ENCODE results near the gene CHRNA1. TPM values are rescaled to one million over a fixed set of nuclear protein-coding genes. Genes with fewer than 3 reads are reported as not detected.

CHRNA1 gene
- total RNA-seq, 1 donor from 2014 or later: not detected

GRCh38 chr2:174781298-174781697, 17.0 kb upstream of the CHRNA1 start:
- no peak for ATAC-seq

DNA sequence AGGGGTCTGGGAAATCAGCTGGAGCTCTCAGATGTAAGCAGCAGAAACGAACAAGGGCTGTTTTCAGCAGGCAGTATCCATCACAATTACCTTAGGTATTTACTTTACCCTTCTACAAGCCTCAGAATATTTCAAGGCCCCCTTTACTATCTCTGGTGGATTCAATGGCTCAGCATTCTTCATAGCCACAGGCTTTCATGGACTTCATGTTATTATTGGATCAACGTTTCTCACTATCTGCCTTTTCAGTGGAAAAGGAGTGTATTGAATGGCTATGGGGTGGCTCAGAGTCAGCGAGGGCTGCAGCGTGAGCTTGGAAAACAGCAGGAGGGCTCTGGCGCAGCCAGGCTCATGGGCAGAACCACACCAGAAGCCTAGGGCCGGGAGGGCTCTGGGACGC, 16.6 kb upstream of the CHRNA1 start:
- no peak for ATAC-seq

DNA sequence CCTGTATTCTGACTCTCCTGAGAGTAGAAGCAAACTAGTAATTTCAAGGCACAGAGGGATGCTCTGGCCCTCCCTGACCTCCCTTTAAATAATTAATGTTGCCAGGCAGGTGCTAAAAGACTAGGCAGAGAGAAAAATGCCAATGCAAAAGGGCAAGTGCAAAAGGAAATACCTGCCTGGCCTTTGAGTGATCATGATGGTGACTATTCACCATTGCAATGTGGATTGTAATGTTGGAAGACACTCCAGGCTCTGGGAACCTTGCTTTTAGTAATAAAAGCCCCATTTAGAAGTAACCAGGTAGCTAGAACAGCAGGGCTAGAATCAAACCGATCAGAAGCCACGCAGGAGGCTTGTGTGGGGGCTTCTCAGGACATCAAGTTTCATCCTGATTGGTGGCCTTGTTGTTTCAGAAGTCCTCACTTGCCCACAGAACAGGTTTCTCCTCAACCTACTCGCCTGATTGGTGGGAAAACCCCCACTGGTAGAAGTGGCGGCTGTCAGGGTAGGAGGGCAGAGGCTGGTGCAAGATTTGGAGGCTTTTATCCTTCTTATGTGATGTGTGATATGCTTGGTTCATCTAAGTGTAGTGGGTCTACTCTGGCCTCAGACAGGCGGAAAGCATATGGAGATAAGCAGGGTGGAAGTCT, 16.0 kb upstream of the CHRNA1 start:
- no peak for ATAC-seq

DNA sequence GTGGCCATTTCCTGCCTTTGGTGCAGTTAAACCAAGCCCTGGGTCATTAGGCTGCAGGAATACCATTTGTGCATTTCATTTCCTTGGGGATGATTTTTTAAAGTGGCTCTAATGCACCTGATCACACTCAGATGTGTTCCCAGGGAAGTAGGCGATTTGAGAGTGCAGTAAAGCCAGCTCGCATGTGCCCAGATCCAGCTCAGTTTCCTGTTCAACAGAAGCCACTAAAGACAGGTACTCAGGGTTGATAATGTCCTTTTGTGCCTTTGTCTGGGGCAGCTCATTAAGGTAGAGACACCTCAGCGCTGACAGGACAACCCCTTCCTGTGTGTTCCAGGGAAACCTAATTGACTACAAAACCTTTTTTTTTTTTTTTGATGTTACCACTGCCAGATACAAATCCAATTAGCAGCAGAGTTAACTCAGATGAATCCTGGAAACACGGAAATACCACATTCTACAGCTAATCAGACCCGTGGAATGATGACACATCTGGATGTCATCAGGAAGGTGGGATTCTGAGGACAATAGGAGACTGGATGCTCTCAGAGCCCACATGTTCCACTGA, 15.2 kb upstream of the CHRNA1 start:
- no peak for ATAC-seq

GRCh38 chr2:174778085-174778981, 14.1 kb upstream of the CHRNA1 start:
- peak; percentile 62 for ATAC-seq

DNA sequence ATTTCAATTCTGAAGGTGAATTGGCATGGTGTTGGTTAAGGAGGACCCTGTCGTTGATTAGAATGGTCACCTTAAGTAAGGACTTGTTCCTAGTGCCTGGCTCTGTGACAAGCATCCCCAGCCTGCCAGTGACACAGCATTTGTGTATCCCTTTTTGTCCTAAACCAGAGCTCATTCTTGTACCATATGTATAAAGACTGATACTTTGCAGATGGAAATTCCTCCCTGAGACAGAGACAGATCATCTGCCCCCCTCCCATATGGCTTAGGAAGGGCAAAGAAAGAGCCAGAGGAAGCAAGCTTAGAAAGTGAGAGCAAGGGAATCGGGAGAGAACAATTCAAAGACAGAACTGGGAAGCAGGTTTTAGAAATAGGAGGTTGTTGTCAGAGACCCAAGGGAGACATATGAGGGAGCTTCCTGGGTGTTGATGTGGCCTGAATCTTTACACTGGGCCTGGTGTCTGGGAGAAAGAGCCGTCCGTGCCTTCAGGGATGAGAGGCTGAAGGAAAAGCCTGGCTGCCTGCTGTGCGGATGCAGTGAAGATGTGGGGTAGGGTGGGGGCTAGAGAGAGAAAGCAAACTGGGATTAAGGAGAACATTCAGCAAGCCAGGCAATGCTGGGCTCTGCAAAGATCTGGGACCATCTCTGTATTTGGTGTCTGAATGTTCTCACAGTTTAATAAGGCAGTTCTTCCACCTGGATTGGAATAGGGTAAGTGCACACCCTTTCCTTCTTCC, 13.2 kb upstream of the CHRNA1 start:
- ATAC-seq: no peak

- ATAC-seq: no peak
Observed at GRCh38 chr2:174776675-174777074, 12.4 kb upstream of the CHRNA1 start.

- no peak for ATAC-seq
Observed at GRCh38 chr2:174776223-174776622, 12.0 kb upstream of the CHRNA1 start.

DNA sequence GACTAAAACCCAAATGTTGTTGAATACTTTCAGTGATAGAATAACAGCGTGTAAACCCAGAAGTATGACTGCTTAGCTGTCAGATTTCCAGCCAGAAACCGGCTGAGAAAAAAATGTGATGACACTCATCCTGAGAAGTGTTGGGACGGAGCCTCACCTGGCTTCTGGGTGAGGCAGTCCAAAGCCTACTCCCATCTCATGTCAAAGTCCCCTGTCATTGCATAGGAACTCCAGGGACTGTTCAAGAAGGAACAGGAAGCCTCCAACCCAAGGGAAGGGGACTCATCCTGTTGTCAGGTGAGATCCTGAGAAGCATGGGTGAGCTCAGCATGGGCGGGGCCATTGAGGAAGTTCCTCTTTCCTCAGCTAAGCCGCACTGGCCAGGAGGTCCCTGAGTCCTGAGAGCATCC, 11.3 kb upstream of the CHRNA1 start:
- peak; percentile 44 for ATAC-seq

GRCh38 chr2:174774886-174775285, 10.6 kb upstream of the CHRNA1 start:
- ATAC-seq: no peak

DNA sequence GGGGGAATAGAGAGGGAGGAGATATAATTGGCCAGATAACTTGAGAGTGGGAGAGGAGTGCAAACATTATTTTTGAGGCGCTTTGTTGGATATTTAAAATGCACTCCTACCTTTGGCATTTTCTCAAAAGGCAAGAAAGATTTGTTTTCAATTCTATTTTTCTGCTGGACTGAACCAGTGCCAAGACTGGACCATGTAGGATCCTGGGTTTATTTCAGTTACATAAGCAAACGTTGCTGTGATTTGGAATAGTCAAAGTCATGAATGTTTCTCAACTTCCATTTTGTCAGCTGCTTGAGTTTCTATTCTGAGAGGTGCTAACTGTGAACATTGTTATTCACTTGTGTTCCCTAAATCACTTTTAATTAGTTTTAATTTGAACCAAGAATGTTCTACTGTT, 8.9 kb upstream of the CHRNA1 start:
- ATAC-seq: no peak

DNA sequence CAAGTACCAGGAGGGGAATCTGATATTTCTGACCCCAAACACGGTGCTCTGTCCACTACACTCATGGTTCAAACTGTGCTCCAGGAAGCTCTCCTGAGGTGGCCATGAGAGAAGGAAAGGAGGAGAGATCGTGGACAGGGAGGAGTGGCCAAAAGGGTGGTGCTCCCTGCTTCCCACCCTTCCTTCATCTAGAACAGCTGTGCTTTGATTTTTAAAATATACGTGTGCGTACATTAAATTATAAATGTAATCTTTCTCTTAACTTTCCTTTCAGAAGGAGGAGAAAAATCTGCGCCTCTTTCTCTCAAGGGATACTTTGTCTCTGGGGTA, 8.2 kb upstream of the CHRNA1 start:
- ATAC-seq: no peak

DNA sequence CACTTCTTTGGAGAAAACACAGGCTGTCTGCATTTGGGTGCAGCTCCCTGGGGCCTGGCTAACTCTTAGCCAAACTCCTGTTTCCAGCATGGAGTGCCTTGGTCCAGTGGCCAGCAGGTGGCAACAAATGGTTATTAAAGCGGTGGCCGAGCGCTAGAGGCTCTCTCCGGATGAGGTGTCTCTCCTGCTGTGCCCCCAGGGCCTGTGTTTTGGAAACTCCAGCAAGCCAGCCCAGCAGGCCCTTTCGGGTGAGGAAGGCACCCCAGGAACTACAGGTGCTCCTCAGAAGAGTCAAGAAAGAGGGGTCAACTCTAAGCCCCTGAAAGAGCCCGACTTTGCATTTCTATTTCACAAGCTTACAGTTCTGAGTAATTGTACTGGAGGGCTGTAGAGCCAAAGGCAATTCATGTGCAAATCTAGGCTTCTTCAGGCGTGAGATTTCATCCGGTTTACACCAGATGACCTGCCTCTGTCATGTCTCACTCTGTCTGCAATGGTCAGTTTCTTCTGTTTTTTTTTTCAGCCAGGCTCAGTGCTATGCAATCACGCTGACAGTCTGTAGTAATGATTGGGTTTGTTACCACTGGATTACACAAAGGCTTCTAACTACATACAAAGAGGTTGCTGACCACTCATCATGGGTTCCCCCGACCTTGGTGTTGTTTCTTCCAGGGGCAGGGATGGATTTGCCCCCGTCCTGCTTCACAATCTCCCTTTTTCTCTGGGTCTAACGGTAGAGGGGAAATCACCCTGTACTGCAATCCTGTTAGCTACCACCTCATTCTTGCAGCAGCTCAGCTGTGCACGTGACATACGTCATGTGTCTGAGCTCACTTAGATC, 7.6 kb upstream of the CHRNA1 start:
- peak; percentile 68 for ATAC-seq

GRCh38 chr2:174771136-174771535, 6.9 kb upstream of the CHRNA1 start:
- ATAC-seq: no peak

- ATAC-seq: no peak
Observed at GRCh38 chr2:174768557-174768956, 4.3 kb upstream of the CHRNA1 start.

DNA sequence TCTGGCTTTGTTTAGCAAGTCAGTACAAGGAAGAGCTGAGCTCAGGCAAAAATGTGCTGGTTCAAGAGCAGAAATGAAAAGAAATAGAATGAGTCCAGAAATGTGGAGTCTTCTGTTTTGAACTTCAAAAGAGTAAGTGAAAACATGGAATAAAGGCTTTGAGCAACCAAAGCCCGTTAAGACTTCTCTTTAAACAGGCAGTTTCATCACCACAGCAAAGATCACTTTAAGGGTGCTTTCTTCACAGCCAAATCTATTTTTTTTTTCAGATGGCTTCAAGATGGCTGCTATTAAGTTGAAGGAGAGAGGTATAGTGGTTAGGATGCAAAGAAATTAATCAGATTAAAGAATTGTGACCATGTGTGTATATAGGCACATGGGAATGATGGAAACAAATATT, 2.0 kb upstream of the CHRNA1 start:
- no peak for ATAC-seq

GRCh38 chr2:174765576-174765975, 1.3 kb upstream of the CHRNA1 start:
- ATAC-seq: no peak

DNA sequence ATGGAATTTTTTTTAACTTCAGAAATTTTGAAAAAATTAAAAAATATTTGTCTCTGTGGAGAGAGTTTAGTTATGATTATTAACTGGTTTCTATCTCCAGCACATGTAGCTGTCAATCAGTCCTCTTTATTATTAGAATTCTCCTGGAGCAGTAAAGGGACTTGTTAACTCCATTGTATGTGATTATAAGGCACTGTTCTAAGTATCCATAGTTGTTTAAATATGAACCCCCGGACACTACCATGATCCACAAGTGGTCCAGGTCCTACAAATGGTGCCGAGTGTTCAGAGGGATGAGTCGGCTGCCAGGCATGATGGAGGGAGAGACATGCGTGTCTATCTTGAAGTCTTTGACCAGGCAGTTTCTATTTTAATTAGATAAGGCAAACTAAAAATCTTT, 492 bp downstream of the CHRNA1 start:
- ATAC-seq: no peak

- no peak for ATAC-seq
Observed at GRCh38 chr2:174762464-174762863, 1.8 kb downstream of the CHRNA1 start.

DNA sequence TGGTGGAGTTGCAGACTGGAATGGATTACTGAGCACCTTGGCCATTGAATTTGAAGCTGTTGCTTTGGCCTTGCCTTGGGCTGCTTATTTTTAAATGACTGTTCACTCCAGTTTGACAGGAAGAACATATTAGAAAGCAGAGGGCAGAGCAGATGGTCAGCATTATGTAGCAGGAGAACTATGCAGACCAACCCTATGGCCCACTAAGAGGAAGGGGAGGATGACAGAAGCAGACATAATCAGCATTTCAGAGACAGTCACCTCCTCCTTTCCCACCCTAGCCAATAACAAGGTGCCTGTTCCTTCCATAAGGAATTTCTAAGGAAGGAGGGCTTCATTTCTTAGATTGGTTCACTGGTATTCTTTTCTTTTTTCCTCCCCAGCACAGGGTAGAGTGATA, 2.4 kb downstream of the CHRNA1 start:
- no peak for ATAC-seq

DNA sequence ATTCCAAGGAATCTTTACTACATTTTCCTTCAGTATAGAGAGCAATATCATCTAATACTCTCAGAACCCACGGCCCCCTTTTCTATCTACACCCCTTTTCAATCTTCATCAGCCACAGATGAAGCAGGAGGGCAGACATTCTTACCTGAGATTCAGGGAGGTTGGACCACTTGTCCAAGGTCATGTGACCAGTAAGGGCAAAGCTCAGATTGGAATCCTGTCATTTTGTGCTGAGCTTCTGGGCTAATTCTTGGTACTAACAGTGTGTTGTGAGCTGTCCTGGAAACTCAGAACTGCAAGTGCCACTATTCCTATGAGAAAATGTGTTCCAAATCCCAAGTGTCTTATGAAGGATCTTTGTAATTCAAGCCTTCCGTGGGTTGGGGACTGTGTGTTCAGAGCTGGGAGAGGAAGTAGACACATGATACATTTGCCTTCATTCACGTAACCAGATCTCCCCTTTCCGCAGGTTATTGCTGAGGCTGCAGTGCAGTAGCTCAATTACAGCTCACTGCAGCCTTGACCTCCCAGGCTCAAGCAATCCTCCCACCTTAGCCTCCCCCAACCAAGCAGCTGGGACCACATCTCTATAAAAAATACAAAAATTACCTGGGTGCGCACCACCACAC, 3.3 kb downstream of the CHRNA1 start:
- ATAC-seq: no peak

All from esophagus mucosa (tissue), 1 donor.